ENCODE data around the gene NCBP1. TPM values are rescaled to one million over a fixed set of nuclear protein-coding genes. Genes with fewer than 3 reads are reported as not detected.
"Not testable (repeated sequence)": the region's sequence is repeated elsewhere in the genome, so short reads cannot be mapped to it uniquely, and the experiment has no call there.

The NCBP1 gene
- total RNA-seq (2014; rRNA removed; shearing (Covaris generic)) = 126 TPM in 2 replicates

GRCh38 chr9:97632985-97633858 lies at the start of gene NCBP1, which contains the start of gene TSTD2:
Gene NCBP1, plus strand, starts transcription at chr9:97633821. Its CDS starts 61 bp downstream, at chr9:97633882.
Gene TSTD2, minus strand, starts transcription at chr9:97633368. Its CDS starts 5,806 bp downstream, at chr9:97627562.
- DNase-seq = peak; percentile 98 to 99
- H3K27me3 ChIP-seq = no peaks in the 10 kb centered on the region
- peaks cover 10% of the 10 kb centered on the region; the same call in 1 of the 2 replicates for H3K36me3 ChIP-seq
- peak within 1 kb of the TSS; percentile 98 for H3K27ac ChIP-seq
- peak within 1 kb of the TSS; percentile 92 for H3K4me3 ChIP-seq
- no peaks in the 10 kb centered on the region for H3K9me3 ChIP-seq (replicated peaks)
- H3K4me1 ChIP-seq = peaks cover 14% of the 10 kb centered on the region

DNA sequence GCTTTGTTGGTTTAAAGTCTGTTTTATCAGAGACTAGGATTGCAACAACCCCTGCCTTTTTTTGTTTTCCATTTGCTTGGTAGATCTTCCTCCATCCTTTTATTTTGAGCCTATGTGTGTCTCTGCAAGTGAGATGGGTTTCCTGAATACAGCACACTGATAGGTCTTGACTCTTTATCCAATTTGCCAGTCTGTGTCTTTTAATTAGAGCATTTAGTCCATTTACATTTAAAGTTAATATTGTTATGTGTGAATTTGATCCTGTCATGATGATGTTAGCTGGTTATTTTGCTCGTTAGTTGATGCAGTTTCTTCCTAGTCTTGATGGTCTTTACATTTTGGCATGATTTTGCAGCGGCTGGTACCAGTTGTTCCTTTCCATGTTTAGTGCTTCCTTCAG lies 48.8 kb upstream of the NCBP1 start:
- H3K27me3 ChIP-seq; H3K9me3 ChIP-seq (replicated peaks); DNase-seq: not testable (repeated sequence)

DNA sequence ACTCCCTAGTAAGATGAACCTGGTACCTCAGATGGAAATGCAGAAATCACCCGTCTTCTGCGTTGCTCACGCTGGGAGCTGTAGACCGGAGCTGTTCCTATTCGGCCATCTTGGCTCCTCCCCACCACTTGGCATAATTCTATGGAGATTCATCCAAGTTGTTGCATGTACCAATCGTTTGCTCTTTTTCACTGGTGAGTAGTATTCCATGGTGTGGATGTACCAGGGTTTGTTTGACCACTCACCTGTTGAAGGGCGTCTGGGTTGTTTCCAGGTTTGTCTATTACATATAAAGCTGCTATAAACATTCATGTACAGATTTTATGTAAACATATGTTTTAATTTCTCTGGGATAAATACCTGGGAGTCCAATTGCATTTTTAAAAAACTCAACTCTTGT lies 46.7 kb upstream of the NCBP1 start:
- not testable (repeated sequence) for H3K4me1 ChIP-seq; H3K27ac ChIP-seq; DNase-seq; H3K4me3 ChIP-seq; H3K36me3 ChIP-seq; H3K9me3 ChIP-seq (replicated peaks); H3K27me3 ChIP-seq

More for the DNA sequence above, 48.8 kb upstream of the NCBP1 start:
- H3K36me3 ChIP-seq, H3K4me3 ChIP-seq, H3K4me1 ChIP-seq, H3K27ac ChIP-seq: not testable (repeated sequence)

DNA sequence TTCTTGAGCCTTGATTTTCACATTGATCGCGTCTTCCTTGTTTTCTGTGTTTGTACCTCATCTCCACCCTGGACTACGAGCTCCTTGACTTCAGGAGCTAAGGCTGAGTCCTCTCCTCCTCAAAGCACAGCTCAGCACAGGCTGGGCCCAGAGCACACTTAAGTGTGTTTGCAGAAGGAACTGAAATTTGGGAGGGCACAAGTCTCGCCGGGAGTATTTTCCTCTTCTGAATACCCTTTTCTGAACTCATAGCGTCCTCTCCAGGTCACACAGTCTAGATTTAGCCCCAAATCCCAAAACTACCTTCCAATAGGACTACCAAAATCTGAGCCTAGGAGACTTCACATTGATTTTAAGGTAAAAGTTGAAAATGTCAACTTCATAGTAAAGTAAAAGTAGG lies 42.1 kb upstream of the NCBP1 start:
- Histone ChIP-seq H3K4me3 (no peak overlapping the region), H3K27me3 (no peaks in the 10 kb centered on the region), H3K9me3 (replicated peaks) (peaks cover 6% of the 10 kb centered on the region; the same call in 1 of the 2 replicates), H3K4me1 (no peaks in the 10 kb centered on the region), H3K36me3 (no peaks in the 10 kb centered on the region), H3K27ac (no peak overlapping the region)
- DNase-seq = no peak

- Histone ChIP-seq H3K27me3 (no peaks in the 10 kb centered on the region), H3K9me3 (replicated peaks) (peaks cover 4% of the 10 kb centered on the region; the same call in 1 of the 2 replicates), H3K4me3 (no peak overlapping the region), H3K27ac (no peak overlapping the region), H3K36me3 (no peaks in the 10 kb centered on the region), H3K4me1 (no peaks in the 10 kb centered on the region)
- no peak for DNase-seq
Measured at GRCh38 chr9:97592126-97592525, 41.5 kb upstream of the NCBP1 start.

DNA sequence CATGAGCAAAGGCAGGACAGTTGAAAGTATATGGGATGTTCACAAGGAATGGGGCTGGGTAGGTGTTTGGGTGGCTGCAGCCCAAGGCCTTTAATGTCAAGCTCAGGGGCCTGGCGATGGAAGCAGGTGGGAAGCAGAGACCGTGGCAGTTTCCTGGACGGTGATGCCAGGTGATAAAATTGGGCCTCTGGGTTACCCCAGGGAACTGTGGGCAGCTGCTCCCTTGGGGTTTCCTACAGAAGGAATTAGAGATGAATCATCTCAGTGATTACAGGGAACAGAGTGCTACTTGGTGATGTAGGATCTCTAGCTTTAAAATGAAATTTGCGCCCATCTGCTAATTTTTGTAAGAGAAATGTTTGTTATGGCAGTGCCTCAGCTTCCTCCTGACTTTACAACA lies 39.7 kb upstream of the NCBP1 start:
- Histone ChIP-seq H3K4me1 (no peaks in the 10 kb centered on the region), H3K36me3 (no peaks in the 10 kb centered on the region), H3K9me3 (replicated peaks) (no peaks in the 10 kb centered on the region), H3K27me3 (no peaks in the 10 kb centered on the region), H3K4me3 (no peak overlapping the region), H3K27ac (no peak overlapping the region)
- DNase-seq = peak; percentile 14 to 31

DNA sequence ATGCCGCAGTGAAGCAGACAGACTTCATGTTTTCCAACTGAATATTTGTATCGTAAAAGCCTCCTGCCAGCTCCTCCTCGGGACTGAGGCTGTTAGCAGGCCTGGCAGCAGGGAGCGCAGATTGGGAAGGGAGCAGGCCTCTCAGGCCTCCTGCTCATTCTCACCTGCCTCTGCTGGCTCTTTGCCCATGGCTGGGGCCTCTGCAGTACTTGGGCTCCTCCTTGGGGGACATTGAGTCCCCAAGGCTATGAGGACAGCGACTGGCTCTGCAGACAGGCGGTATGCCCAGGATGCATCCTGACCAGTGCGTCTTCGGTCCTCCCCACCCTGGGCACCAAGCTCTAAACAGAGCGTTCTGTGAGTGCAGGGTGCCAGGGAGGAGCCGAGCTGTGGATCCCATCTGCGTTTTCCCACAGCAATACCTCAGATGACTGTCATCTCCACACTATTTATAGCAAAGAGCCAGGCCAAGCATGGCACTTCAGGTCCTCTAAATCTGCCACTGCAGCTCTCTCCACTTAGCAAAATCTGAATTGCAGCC lies 39.2 kb upstream of the NCBP1 start:
- peak; percentile 34 to 46 for DNase-seq
- no peaks in the 10 kb centered on the region for H3K36me3 ChIP-seq
- no peaks in the 10 kb centered on the region for H3K4me1 ChIP-seq
- H3K27ac ChIP-seq = no peak overlapping the region
- no peak overlapping the region for H3K4me3 ChIP-seq
- H3K9me3 ChIP-seq (replicated peaks) = no peaks in the 10 kb centered on the region
- no peaks in the 10 kb centered on the region for H3K27me3 ChIP-seq

GRCh38 chr9:97596906-97597305 lies 36.7 kb upstream of the NCBP1 start:
- Histone ChIP-seq H3K27ac (no peak overlapping the region), H3K27me3 (no peaks in the 10 kb centered on the region), H3K4me1 (no peaks in the 10 kb centered on the region), H3K4me3 (no peak overlapping the region), H3K36me3 (peaks cover 18% of the 10 kb centered on the region), H3K9me3 (replicated peaks) (no peaks in the 10 kb centered on the region)
- no peak for DNase-seq

DNA sequence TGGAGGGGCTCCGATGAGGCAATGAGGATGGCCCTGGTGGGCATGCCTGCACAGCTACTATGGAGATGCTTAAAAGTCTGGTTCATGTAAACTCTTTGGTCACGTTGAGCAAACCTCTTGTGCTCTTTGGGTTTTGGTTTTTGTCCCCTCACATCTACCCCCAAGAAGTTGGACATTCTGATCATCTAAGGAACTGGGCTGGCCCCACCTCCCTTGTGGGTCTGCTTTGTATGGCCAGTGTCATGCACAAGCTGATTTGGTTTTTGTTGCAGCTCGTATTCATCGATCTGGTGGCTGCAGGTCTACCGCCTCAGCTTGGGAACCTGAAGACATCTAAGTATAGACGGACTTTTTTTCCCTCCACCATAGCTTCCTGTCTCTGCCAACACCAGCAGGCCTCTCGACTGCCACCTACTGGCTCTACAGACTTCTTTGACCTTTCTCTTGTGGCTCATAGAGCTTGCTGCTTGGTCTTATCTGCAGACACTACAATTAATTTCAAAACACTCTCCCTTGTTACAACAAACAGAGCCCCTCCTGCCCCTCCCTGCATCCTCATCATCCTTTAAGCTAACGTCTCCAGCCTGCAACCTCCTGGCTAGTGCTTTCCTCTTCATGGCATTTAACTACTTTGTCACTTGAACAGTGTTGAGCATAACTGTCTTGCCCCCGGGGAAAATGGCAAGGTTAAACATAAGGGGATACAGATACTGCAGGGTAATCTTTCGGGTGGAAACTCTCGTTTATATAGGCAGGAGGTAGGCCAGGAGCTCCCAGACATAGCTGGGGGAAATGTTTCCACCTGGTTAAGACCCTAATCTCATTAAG lies 34.9 kb upstream of the NCBP1 start:
- Histone ChIP-seq H3K9me3 (replicated peaks) (no peaks in the 10 kb centered on the region), H3K27ac (no peak overlapping the region), H3K4me3 (no peak overlapping the region), H3K4me1 (no peaks in the 10 kb centered on the region), H3K27me3 (no peaks in the 10 kb centered on the region), H3K36me3 (peaks cover 32% of the 10 kb centered on the region)
- peak; percentile 62 to 82 for DNase-seq

- H3K27ac ChIP-seq = no peak overlapping the region
- no peaks in the 10 kb centered on the region for H3K27me3 ChIP-seq
- H3K4me3 ChIP-seq = no peak overlapping the region
- no peak for DNase-seq
- no peaks in the 10 kb centered on the region for H3K9me3 ChIP-seq (replicated peaks)
- peaks cover 39% of the 10 kb centered on the region for H3K36me3 ChIP-seq
- no peaks in the 10 kb centered on the region for H3K4me1 ChIP-seq
Measured at GRCh38 chr9:97599314-97599846, 34.2 kb upstream of the NCBP1 start.

DNA sequence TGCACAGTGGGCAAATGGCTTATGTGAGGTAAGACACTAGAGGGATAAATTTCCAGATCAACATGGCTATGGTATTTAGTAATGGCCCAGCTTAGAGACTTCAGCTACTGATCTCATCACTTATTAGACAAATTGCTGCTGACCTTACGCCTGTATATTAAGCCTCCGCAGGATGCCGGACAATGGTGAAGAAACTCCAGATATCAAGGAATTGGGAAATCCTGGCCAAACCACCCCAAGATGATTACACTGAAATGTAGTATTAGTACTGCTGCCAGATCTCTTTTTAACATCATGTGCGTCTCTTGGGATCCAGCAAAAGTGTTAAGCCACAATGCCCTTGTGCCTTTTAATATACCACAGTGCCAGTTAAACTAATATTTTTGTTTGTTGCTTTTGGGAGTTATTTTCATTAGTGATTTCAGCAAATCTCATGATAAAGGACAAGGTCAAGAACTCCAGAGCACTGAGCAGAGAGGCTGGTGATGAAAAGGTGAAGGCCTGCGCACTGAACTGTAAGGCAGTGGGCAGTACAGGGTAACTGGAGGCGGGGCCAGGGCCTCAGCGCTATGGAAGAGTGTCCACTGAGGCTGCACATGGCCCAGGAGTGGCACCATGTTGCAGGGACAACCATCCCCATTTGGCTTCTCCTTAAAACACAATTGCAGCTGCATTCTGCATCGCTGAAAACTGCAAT lies 32.9 kb upstream of the NCBP1 start:
- Histone ChIP-seq H3K27ac (no peak overlapping the region), H3K9me3 (replicated peaks) (no peaks in the 10 kb centered on the region), H3K4me3 (no peak overlapping the region), H3K36me3 (peaks cover 51% of the 10 kb centered on the region), H3K4me1 (no peaks in the 10 kb centered on the region), H3K27me3 (no peaks in the 10 kb centered on the region)
- no peak for DNase-seq

GRCh38 chr9:97601228-97601898 lies 32.3 kb upstream of the NCBP1 start:
- H3K36me3 ChIP-seq = peaks cover 58% of the 10 kb centered on the region
- H3K27me3 ChIP-seq = no peaks in the 10 kb centered on the region
- H3K9me3 ChIP-seq (replicated peaks) = no peaks in the 10 kb centered on the region
- H3K27ac ChIP-seq = no peak overlapping the region
- DNase-seq = no peak
- no peaks in the 10 kb centered on the region for H3K4me1 ChIP-seq
- no peak overlapping the region for H3K4me3 ChIP-seq

DNA sequence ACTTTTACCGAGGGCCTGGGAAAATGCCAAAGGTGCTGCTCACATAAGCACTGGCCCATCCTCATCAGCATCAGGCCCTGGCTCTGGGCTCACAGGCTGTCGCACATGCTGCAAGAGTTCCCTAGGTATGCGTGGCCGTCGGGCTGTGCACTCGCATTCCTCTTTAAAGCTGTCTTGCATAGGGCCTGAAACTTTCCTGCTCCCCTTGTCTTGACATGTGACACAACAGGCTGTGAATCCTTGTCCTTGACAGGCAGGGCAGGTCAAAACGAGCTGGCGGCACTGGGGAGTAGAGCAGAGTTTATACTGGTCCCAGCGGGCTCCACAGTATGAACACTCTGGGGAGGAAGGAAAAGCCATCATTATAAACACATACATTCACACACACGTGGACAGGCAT lies 31.2 kb upstream of the NCBP1 start:
- Histone ChIP-seq H3K27me3 (no peaks in the 10 kb centered on the region), H3K36me3 (peaks cover 61% of the 10 kb centered on the region), H3K9me3 (replicated peaks) (no peaks in the 10 kb centered on the region), H3K27ac (no peak overlapping the region), H3K4me3 (no peak overlapping the region), H3K4me1 (no peaks in the 10 kb centered on the region)
- DNase-seq = no peak
